A549 treated with CORT108297 at 1 μM for 4 hours (cell line): Measurements from ENCODE around the gene MFGE8. TPM values are rescaled to one million over a fixed set of nuclear protein-coding genes. Genes with fewer than 3 reads are reported as not detected.

Experiments used
- total RNA-seq: library from RNA; stranded (reverse); fragments of 200-300 nt; extraction: Qiagen RNA extraction; gene quantifications from 5 replicates; pipeline ENCODE4 v1.2.3, GENCODE V29; 2022

MFGE8 gene
- total RNA-seq = 291 to 376 TPM (median 344 TPM) in 5 replicates

DNA sequence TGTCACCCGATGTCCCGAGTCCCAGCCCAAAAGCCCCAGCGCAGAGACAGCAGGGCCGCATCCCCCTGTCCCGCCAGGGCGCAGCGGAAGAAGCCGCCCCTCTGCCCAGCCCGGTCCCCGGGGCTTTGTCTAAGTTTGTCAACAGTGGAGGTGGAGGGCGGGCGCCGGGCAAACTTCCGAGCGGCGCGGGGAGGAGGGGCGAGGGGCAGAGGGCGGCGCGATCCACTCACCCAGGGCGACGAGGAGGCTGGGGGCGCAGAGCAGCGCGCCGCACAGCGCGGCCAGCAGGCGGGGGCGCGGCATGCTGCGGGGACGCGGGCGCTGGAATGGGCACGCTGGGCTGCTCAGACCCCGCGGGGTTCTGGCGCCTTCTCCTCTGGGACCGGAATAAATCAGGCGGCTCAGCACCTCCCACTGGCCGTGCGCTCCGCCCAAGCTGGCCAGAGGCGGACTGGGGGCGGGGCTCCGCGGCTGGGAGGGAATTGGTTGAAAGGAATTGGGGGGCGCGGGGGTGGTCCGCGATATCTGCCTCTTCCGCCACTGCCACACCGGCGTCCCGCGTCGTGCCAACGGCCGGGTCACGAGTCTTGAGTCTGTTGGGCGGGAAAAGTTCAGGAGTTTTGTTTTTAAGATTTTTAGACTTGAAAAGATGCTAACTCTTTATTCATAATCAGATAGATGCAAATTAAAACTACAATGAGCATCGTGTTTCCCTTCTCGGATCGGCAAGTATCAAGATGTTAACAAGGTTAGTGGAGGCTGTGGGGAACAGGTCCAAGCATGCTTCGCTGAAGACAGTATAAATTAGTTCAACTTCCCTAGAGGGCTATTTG, at the start of gene MFGE8:
Gene MFGE8, minus strand, starts transcription at position 363 of the 833 bp plus-strand sequence. Its CDS starts 60 bp downstream, at position 303.

DNA sequence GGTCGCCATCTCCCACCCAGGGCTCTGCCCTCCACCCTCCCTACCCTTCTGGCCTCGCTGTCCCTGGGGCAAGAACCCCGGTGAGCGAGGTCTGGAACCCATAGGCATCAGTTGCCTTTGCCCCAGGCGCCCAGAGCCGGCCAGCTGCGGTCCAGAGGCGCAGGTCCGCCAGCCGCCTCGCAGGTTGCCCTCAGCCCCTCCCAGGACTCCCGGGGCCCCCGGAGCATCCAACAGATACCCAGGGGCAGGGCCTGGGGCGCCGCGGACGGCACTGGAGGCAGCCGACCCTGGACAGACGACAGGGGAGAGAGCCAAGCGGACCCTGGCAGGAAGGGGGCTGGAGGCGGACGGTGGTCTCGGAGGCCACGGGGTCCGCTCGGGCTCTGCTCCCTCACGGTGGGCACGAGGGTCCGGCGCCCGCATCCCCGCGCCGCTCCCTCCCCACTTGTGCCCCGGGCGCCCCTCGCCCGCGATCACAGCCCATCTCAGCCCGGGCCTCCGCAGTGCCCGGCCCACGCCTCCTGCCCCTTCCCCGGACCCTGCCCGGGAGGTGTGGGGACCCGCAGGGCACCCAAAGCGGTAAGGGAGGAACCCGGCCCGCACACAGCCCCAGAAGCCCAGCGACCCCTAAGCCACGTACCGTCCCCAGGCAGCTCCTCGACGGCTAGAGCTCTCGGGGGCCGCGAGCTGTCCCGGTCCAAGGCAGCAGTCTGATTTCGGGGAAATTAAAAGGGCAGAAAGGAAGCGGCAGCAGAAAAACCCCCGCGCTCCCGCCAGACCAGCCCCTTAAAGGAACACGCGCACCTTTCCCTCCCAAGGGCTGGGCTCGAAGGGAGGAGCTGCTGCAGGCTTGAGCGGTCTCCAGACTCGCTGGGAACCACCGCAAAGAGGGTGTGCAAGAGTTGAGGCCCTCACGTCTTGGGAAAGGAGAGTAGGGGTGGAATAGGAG, 18.1 kb downstream of the MFGE8 start, which contains the start of gene HAPLN3:
Gene HAPLN3, minus strand, starts transcription at position 726 of the 949 bp plus-strand sequence. CDS start 8,246 bp downstream, outside the sequence.

Other genes with a start within 250 kb of the MFGE8 start
- gene ACAN, start 109.9 kb downstream of the MFGE8 start, total RNA-seq = 0.16 to 0.33 TPM (median 0.17 TPM) in 5 replicates
- gene HAPLN3, start 17.8 kb downstream of the MFGE8 start, total RNA-seq = 26.3 to 37.2 TPM (median 33.7 TPM) in 5 replicates
- gene ABHD2, start 175.1 kb upstream of the MFGE8 start, total RNA-seq = 73.9 to 128 TPM (median 109 TPM) in 5 replicates